Right cardiac atrium (tissue), 5 donors: Measurements from ENCODE around the gene SEC23A. TPM values are rescaled to one million over a fixed set of nuclear protein-coding genes. Genes with fewer than 3 reads are reported as not detected.
"Not testable (repeated sequence)": the region's sequence is repeated elsewhere in the genome, so short reads cannot be mapped to it uniquely, and the experiment has no call there.

Source experiments
- ATAC-seq, 2 donors: fragments of 200-7000 bp; cut with Tn5 transposase; one replicate each; pipeline versions ENCODE4 v1.8.0 to v1.9.1; 2020; ENCODE audit warnings: moderate library complexity in 2 of 2, mild to moderate bottlenecking in 1 of 2
- DNase-seq, 3 donors: peaks; one replicate each; pipeline ENCODE4 v3.0.0-alpha.2; 2020
- H3K27ac ChIP-seq: one replicate; pipeline ENCODE4 v1.5.1; 2013; ENCODE audit warnings: mild to moderate bottlenecking, low read length, control low read depth, moderate library complexity
- H3K27me3 ChIP-seq: one replicate; pipeline ENCODE4 v1.6.1; 2013; ENCODE audit not compliant: control insufficient read depth, insufficient read depth
- H3K4me1 ChIP-seq: one replicate; pipeline ENCODE4 v1.6.1; 2013; ENCODE audit warnings: low read length; ENCODE audit not compliant: control insufficient read depth, insufficient read depth
- H3K4me3 ChIP-seq: one replicate; pipeline ENCODE4 v1.5.1; 2013; ENCODE audit warnings: low read length, control low read depth
- H3K9me3 ChIP-seq: one replicate; pipeline ENCODE4 v1.6.1; 2013; ENCODE audit warnings: low read length; ENCODE audit not compliant: control insufficient read depth
- WGBS: extraction: QIAGEN DNeasy Blood & Tissue Kit; methylation state at CpG from one replicate; pipeline ENCODE4 v1.1.7; 2013; 5-methylcytosine and 5-hydroxymethylcytosine counted together
- intact Hi-C, 4 donors: fragments of 100-400 bp; cut with DNase I; formaldehyde crosslinking; loops; one replicate each; pipeline versions ENCODE4 v1.11.0 to v1.14.0; 2022 to 2023
- polyA plus RNA-seq: library from polyadenylated mRNA; stranded (reverse); fragments of 200-250 nt; gene quantifications from one replicate; pipeline ENCODE4 v1.2.3, GENCODE V29; 2013
- total RNA-seq, 4 donors: library from RNA; stranded (reverse); fragmentation: NEBNext Ultra II Directional; extraction: Animal tissue kit (Norgen Biotek cat#: 25700); gene quantifications; one replicate each; pipeline ENCODE4 v1.2.1, GENCODE V29; 2021
- donor health status: healthy with polysubstance abuse.
- donor health status: DM: no; HTN: yes; CAD: no.
- donor health status: DM: no; HTN: no; CAD: no.
- donor health status: DM: no; HTN: yes; CAD: no; lungs with severe emphysema.
- donor health status: DM: yes; HTN: yes; CAD: no.

The SEC23A gene
- total and polyA plus RNA-seq, 5 donors = 35.2 to 129 (median 81.4) TPM

DNA sequence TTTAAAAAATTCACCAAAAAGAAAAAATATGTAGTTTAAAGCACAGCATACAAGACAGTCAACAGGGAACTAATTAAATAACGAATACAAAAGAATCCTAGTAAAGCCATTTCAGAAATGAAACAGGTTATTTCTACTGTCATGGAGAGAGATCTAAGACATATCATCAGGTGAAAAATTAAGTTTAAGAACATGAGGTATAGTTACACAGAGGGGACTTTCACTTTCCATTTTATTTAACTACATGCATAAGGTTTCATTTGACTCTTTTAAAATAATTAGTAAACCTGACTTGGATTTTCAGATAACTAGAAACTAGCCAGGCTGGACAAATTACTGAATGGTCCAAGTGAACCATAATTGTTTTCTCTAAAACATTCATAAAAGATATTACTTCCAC is 11.3 kb downstream of the SEC23A start:
- Histone ChIP-seq H3K9me3 (no peaks in the 10 kb centered on the region), H3K4me1 (no peaks in the 10 kb centered on the region), H3K4me3 (no peak overlapping the region), H3K27ac (no peak overlapping the region), H3K27me3 (no peaks in the 10 kb centered on the region)
- no peak for ATAC-seq
- DNase-seq = no peak
- intact Hi-C loops = no loop called here
- WGBS = 83% methylated on average over 1 of the region's 1 CpG

DNA sequence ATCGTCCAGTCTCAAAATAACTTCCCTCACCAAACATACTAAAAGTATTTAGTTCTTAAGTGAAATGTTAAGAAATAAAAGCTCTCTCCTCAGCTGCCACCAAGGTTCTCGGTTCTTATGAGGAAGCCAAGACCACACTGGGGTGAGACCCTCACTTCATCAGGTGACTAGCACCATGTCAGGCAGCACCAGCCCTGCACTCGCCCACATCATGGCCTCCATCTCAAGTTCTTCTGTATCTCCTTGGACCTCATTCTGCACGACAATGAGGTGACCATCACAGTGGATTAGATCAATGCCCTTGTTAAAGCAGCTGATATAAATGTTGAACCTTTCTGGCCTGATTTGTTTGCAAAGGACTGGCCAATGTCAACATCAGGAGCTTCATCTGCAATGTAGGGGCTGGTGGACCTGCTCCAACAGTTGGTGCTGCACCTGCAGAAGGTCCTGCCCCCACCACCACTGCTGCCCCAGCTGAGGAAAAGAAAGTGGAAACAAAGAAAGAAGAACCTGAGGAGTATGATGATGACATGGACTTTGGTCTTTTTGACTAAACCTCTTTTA is 12.4 kb downstream of the SEC23A start:
- no peaks in the 10 kb centered on the region for H3K4me1 ChIP-seq
- no peaks in the 10 kb centered on the region for H3K27me3 ChIP-seq
- no peak for ATAC-seq
- H3K9me3 ChIP-seq = no peaks in the 10 kb centered on the region
- no peak overlapping the region for H3K4me3 ChIP-seq
- H3K27ac ChIP-seq = no peak overlapping the region
- WGBS = 95% methylated on average over 4 of the region's 4 CpGs
- no peak for DNase-seq
- intact Hi-C loops = no loop called here

DNA sequence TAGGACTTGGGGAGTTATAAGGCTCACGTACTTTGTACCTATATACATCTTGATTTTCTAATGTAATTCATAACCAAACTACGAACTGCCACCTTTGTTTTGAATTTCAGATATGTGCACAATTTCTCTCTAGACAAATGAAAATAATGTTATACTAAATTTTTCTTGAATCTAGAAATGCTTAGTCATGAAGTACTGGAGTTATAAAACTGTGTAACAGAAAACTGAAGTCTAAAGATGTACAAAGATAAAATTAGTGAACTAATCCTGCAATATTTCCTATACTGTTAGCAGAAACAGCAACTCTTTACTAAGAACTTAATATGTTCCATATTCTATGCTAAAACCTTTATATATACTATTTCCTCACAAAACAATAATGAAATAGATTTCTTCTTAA is 15.5 kb downstream of the SEC23A start:
- Histone ChIP-seq H3K4me3 (no peak overlapping the region), H3K9me3 (no peaks in the 10 kb centered on the region), H3K4me1 (no peaks in the 10 kb centered on the region), H3K27me3 (no peaks in the 10 kb centered on the region), H3K27ac (no peak overlapping the region)
- ATAC-seq = no peak
- DNase-seq = no peak
- 95% methylated on average over 2 of the region's 2 CpGs for WGBS
- intact Hi-C loops = no loop called here

DNA sequence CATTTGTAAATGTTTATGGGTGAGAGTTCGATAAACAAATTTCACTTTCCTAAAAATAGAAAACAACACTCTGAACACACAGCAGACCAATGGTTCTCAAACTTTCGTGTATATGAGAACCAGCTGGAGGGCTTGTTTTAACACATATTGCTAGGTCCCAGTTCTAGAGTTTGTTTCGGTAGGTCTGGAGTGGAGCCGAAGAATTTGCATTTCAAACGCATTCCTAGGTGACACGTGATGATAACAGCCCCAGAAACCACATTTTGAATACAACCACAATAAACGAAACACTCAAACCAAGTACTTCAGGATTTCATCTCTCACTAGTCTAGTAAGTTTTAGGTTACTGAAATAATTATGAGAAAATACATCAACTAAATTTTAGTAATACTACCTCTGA is 17.1 kb downstream of the SEC23A start:
- Histone ChIP-seq H3K27ac (no peak overlapping the region), H3K4me1 (no peaks in the 10 kb centered on the region), H3K27me3 (no peaks in the 10 kb centered on the region), H3K4me3 (no peak overlapping the region), H3K9me3 (no peaks in the 10 kb centered on the region)
- intact Hi-C loops = no loop called here
- 71% methylated on average over 7 of the region's 7 CpGs for WGBS
- DNase-seq (no peak), ATAC-seq (no peak)

DNA sequence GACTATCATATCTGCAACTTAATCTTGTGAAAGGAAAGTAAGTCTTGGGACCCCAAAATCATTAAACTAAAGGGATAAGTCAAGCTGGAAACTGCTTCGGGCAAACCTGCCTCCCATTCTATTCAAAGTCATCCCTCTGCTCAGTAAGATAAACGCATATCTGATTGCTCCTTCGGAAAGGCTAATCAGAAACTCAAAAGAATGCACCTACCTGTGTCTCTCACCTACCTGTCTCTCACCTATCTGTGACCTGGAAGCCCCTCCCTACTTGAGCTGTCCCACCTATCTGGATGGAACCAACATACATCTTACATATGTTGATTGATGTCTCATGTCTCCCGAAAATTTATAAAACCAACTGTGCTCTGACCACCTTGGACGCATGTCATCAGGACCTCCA is 19.9 kb downstream of the SEC23A start:
- Histone ChIP-seq H3K4me3 (no peak overlapping the region), H3K4me1 (no peaks in the 10 kb centered on the region), H3K9me3 (no peaks in the 10 kb centered on the region), H3K27me3 (no peaks in the 10 kb centered on the region), H3K27ac (no peak overlapping the region)
- intact Hi-C loops = no loop called here
- WGBS = 70% methylated on average over 5 of the region's 5 CpGs
- DNase-seq (no peak), ATAC-seq (no peak)

DNA sequence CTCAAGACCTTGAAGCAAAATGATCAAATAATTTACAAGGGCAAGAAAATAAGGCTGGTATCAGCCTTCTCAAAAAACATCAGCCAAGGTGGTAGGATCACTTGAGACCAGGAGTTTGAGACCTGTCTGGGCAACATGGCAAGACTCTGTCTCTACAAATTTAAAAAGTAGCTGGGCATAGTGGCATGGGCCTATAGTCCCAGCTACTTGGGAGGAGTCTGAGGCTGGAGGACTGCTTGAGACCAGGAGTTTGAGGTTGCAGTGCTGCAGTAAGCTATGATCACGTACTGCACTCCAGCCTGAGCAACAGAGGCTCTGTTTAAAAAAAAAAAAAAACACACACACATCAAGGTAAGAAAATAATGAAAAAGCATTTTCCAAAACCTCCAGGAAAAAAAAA is 22.1 kb downstream of the SEC23A start:
- no peak for DNase-seq
- Histone ChIP-seq H3K27me3 (no peaks in the 10 kb centered on the region), H3K27ac (no peak overlapping the region), H3K9me3 (no peaks in the 10 kb centered on the region), H3K4me1 (no peaks in the 10 kb centered on the region), H3K4me3 (no peak overlapping the region)
- no peak for ATAC-seq
- 94% methylated on average over 1 of the region's 1 CpG for WGBS
- intact Hi-C loops = no loop called here

DNA sequence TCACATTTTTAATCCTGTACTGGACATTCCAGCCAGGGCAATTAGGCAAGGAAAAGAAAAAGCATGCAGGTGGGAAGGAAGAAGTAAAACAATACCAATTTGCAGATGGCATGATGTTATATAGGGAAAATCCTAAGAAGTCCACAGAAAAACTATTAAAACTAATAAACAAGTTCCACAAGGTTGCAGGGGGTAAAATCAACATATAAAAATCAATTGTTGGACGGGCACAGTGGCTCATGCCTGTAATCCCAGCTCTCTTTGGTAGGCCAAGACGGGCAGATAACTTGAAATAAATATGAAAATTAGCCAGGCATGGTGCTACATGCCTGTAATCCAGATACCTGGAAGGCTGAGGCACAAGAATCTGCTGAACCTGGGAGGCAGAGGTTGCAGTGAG is 31.9 kb downstream of the SEC23A start:
- peaks cover 2% of the 10 kb centered on the region for H3K4me1 ChIP-seq
- no peaks in the 10 kb centered on the region for H3K27me3 ChIP-seq
- WGBS = 95% methylated on average over 2 of the region's 2 CpGs
- no peaks in the 10 kb centered on the region for H3K9me3 ChIP-seq
- H3K4me3 ChIP-seq = no peak overlapping the region
- ATAC-seq (no peak), DNase-seq (no peak)
- intact Hi-C loops = no loop called here
- no peak overlapping the region for H3K27ac ChIP-seq

DNA sequence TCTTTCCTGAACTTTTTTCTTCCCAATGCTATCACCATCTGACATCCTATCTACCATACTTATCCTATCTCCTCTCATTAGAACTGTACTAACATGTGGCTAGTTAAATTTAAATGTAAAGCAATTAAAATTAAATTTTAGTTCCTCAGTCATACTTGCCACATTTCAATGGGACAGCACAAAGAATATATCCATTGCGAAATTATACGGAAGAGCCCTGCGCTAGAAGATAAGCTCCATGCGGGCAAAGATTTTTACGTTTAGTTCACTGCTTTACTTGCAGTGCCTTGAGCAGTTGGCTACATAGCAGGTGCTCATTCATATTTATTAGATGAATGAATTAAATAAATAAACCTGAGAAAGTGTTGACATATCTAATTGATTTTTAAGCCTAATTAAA is 33.1 kb downstream of the SEC23A start:
- DNase-seq = no peak
- no peaks in the 10 kb centered on the region for H3K27me3 ChIP-seq
- WGBS = 97% methylated on average over 5 of the region's 5 CpGs
- intact Hi-C loops = no loop called here
- no peak for ATAC-seq
- H3K27ac ChIP-seq = no peak overlapping the region
- no peaks in the 10 kb centered on the region for H3K9me3 ChIP-seq
- no peak overlapping the region for H3K4me3 ChIP-seq
- peaks cover 2% of the 10 kb centered on the region for H3K4me1 ChIP-seq

DNA sequence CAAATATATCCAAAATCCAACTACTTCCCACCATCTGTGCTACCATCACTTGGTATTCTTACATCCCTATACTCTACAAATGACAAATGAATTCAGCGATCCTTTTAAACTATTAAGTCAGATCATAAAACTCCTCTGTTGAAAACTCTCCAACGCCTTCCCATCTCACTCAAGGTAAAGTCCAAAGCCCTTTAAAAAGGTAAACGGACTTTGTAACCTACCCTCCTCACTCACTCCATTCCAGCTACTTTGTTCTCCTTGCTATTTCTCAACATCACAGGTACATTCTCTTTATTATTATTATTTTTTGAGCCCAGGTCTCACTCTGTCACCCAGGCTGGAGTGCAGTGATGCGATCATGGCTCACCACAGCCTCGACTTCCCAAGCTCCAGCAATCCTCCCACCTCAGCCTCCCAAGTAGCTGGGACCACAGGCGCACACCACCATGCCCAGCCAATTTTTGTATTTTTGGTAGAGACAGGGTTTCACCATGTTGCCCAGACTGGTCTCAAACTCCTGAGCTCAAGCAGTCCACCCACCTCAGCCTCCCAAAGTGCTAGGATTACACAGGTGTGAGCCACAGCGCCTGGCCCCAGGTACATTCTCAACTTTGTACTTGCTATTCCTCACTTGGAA is 33.7 kb downstream of the SEC23A start:
- H3K27me3 ChIP-seq, ATAC-seq, H3K27ac ChIP-seq, DNase-seq, H3K9me3 ChIP-seq, H3K4me1 ChIP-seq, intact Hi-C loops, H3K4me3 ChIP-seq: not testable (repeated sequence)
- whole genome bisulfite sequencing = 97% methylated on average over 7 of the region's 7 CpGs

DNA sequence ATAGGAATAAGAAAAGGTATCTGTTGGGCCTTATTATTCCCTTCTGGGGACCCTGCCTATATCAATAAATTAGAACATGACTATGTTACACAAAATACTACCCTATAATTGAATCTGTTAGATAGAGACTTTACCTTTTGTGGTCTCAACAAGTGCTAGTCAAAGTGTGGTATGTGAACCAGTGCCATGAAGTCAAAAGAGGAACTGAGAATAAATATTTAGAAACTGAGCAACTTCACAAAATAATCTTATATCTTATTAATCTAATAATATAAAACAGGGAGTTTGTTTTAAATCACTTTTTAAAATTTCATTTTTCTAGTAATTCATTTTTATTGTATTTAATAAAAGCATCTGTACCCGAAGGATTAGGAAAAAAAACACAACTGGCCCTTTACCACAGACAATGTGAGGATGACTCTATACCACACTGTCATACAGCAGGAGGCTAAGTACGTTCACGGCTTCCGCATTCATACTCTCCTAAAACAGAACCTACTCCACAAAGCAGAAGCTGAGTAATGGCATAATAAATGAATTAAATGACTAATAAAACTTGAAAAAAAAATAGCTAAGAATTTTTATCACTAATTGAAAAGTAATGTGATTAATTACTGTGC is 42.1 kb downstream of the SEC23A start:
- no peaks in the 10 kb centered on the region for H3K27me3 ChIP-seq
- H3K4me3 ChIP-seq = no peak overlapping the region
- ATAC-seq = no peak
- 98% methylated on average over 4 of the region's 4 CpGs for WGBS
- H3K4me1 ChIP-seq = no peaks in the 10 kb centered on the region
- no peak overlapping the region for H3K27ac ChIP-seq
- H3K9me3 ChIP-seq = peaks cover 1% of the 10 kb centered on the region
- DNase-seq = no peak
- intact Hi-C loops = no loop called here

DNA sequence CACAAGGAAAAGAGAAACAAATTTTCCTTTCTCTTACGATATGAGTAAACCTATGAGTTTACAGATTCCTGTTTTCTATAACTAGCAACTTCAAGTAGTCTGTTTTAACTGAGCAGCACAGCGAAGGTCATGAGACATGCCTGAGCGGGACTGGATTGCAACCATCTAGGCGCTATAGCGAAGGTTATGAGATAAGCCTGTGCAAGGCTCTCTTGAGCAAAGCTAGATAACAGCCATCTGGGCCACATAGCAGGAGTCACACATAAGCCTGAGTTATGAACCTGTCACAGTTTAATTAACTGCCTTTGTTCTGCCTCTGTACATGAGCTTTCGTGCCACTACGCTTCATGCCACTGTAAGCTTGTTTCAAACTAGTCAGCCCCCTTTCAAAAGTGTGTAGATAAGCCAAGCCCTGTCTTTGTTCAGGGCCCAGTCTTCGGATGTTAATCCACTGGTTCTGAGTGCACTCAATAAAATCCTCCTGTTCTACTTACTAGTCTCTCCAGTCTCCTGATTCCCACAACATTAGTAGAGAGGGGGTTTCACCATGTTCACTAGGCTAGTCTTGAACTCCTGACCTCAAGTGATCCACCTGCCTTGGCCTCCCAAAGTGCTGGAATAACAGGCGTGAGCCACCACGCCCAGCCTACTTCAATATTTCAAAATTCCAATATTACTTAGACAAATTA is 47.1 kb downstream of the SEC23A start:
- DNase-seq (no peak), ATAC-seq (no peak)
- 86% methylated on average over 10 of the region's 10 CpGs for WGBS
- Histone ChIP-seq H3K27ac (no peak overlapping the region), H3K4me1 (no peaks in the 10 kb centered on the region), H3K27me3 (no peaks in the 10 kb centered on the region), H3K9me3 (peaks cover 4% of the 10 kb centered on the region), H3K4me3 (no peak overlapping the region)
- intact Hi-C loops = no loop called here
